A549 (cell line): ENCODE measurements around the gene LAMTOR4. TPM values are rescaled to one million over a fixed set of nuclear protein-coding genes. Genes with fewer than 3 reads are reported as not detected.

ENCODE experiments used
- ATAC-seq, 2 experiments: fragments of 200-7000 bp in 1 of 2; fragments of >200 bp in 1 of 2; cut with Nextera tagmentation in 1 of 2; cut with Tn5 transposase in 1 of 2; 3 replicates each; pipeline versions ENCODE4 v1.8.0 to v1.9.1; 2018 to 2020; ENCODE audit warnings: mild to moderate bottlenecking in 1 of 2, moderate library complexity in 1 of 2
- CTCF ChIA-PET: fragments of 300-600 bp; sonication (Branson Sonifier 250); formaldehyde crosslinking; extraction: SDS; loops from one replicate; lab custom pipeline; 2021; ENCODE audit warnings: antibody characterized with exemption, inconsistent platforms; lab: Yijun Ruan, JAX
- POLR2A ChIA-PET: fragments of 350-600 bp; formaldehyde crosslinking; extraction: SDS; loops from one replicate; lab custom pipeline; 2021; ENCODE audit warnings: antibody characterized with exemption, inconsistent platforms; lab: Yijun Ruan, JAX
- DNase-seq, 2 experiments: peaks; one replicate each; pipeline versions ENCODE4 v3.0.0 to v3.0.0-alpha.2; 2011 to 2016; ENCODE audit warnings: low read depth in 1 of 2, low spot score in 1 of 2
- FAIRE-seq: peaks from 2 replicates; lab custom pipeline; 2011; peaks lifted over from hg19 to GRCh38; lab: Jason Lieb, UNC
- H3K27ac ChIP-seq, 2 experiments: fragments of >200 bp; sonication (Bioruptor Twin); formaldehyde crosslinking; 3 replicates each; pipeline ENCODE4 v1.5.1; 2016 to 2017
- H3K4me1 ChIP-seq: fragments of >200 bp; sonication (Bioruptor Twin); formaldehyde crosslinking; 3 replicates; pipeline ENCODE4 v1.6.1; 2016
- H3K4me2 ChIP-seq: fragments of >200 bp; sonication (Bioruptor Twin); formaldehyde crosslinking; 3 replicates; pipeline ENCODE4 v1.6.1; 2016
- H3K4me3 ChIP-seq: fragments of >200 bp; sonication (Bioruptor Twin); formaldehyde crosslinking; 3 replicates; pipeline ENCODE4 v1.5.1; 2016
- H3K9me3 ChIP-seq: fragments of >200 bp; sonication (Bioruptor Twin); formaldehyde crosslinking; 3 replicates; pipeline ENCODE4 v1.6.1; 2016
- ATOH8 ChIP-seq: fragments of 250-450 bp; sonication (Bioruptor Pico); IDR thresholded peaks from 2 replicates; pipeline ENCODE4 v1.5.0; 2020; ENCODE audit warnings: low read depth, mild to moderate bottlenecking, moderate library complexity
- CBX2 ChIP-seq: fragments of 200-600 bp; sonication (generic); IDR thresholded peaks from 2 replicates; pipeline ENCODE4 v1.6.1; 2016; ENCODE audit warnings: low read depth, mild to moderate bottlenecking, borderline replicate concordance
- CTCF ChIP-seq: fragments of >200 bp; sonication (Bioruptor Twin); formaldehyde crosslinking; IDR thresholded peaks from 3 replicates; pipeline ENCODE4 v1.5.1; 2016
- FOSL2 ChIP-seq, 2 experiments: fragments of 450-650 bp in 1 of 2; fragments of >200 bp in 1 of 2; sonication (Bioruptor Twin) in 1 of 2; formaldehyde crosslinking; IDR thresholded peaks; 2 replicates each; pipeline versions ENCODE4 v1.5.0 to v1.6.1; 2016 to 2020; ENCODE audit warnings: mild to moderate bottlenecking in 1 of 2, moderate library complexity in 1 of 2
- GATA3 ChIP-seq: IDR thresholded peaks from 2 replicates; pipeline ENCODE4 v1.6.1; 2012; ENCODE audit warnings: borderline replicate concordance
- HDAC2 ChIP-seq: fragments of 200-600 bp; sonication (generic); IDR thresholded peaks from 2 replicates; pipeline ENCODE4 v1.6.1; 2016
- KDM1A ChIP-seq: fragments of 200-600 bp; sonication (generic); IDR thresholded peaks from 2 replicates; pipeline ENCODE4 v1.6.1; 2016; ENCODE audit warnings: low read depth, mild to moderate bottlenecking
- MAZ ChIP-seq: fragments of 150-350 bp; IDR thresholded peaks from 2 replicates; pipeline ENCODE4 v1.6.1; 2014; ENCODE audit warnings: antibody characterized with exemption, low read depth, low read length, borderline replicate concordance
- NR3C1 ChIP-seq: fragments of >200 bp; sonication (Bioruptor Twin); formaldehyde crosslinking; IDR thresholded peaks from 3 replicates; pipeline ENCODE4 v1.6.1; 2017
- RAD21 ChIP-seq, 2 experiments: fragments of >200 bp in 1 of 2; sonication (Bioruptor Twin) in 1 of 2; formaldehyde crosslinking in 1 of 2; IDR thresholded peaks in 1 of 2; conservative IDR thresholded peaks in 1 of 2; 2 replicates in 1 of 2; 3 replicates in 1 of 2; pipeline ENCODE4 v1.6.1; 2012 to 2018; ENCODE audit warnings: inconsistent platforms in 1 of 2
- RCOR1 ChIP-seq: fragments of 150-350 bp; IDR thresholded peaks from 2 replicates; pipeline ENCODE4 v1.6.1; 2014; ENCODE audit warnings: antibody characterized with exemption, low read length, low read depth
- RFX5 ChIP-seq: fragments of 450-650 bp; IDR thresholded peaks from 2 replicates; pipeline ENCODE4 v1.7.1; 2014; ENCODE audit warnings: antibody characterized with exemption, mild to moderate bottlenecking, moderate library complexity
- RNF2 ChIP-seq: fragments of 200-600 bp; sonication (generic); IDR thresholded peaks from 2 replicates; pipeline ENCODE4 v1.6.1; 2016; ENCODE audit warnings: low read depth, mild to moderate bottlenecking, antibody characterized with exemption, moderate library complexity, borderline replicate concordance
- SREBF2 ChIP-seq: fragments of 450-650 bp; IDR thresholded peaks from 2 replicates; pipeline ENCODE4 v1.6.1; 2014; ENCODE audit warnings: mild to moderate bottlenecking, moderate library complexity
- ZC3H11A ChIP-seq: fragments of 450-650 bp; IDR thresholded peaks from 2 replicates; pipeline ENCODE4 v1.6.1; 2014; ENCODE audit warnings: antibody characterized with exemption, mild to moderate bottlenecking
- ZSCAN20 ChIP-seq: fragments of 250-450 bp; sonication (Bioruptor Pico); IDR thresholded peaks from 2 replicates; pipeline ENCODE4 v1.8.0; 2022; ENCODE audit warnings: mild to moderate bottlenecking, moderate library complexity
- WGBS: methylation state at CpG from one replicate; pipeline ENCODE4 v1.1.6; 2017; ENCODE audit errors: missing lambda C conversion rate; 5-methylcytosine and 5-hydroxymethylcytosine counted together
- polyA plus RNA-seq, 4 experiments: library from polyadenylated mRNA; depleted of rRNA in 3 of 4; stranded (reverse); fragments of >200 nt; fragmentation: RNase III in 1 of 4; extraction: RNeasy Plus Mini Kit Qiagen cat#74134 plus additional on column Dnase treatment in 1 of 4; gene quantifications; 2 replicates in 3 of 4; 3 replicates in 1 of 4; pipeline ENCODE4 v1.2.3, GENCODE V29; 2011 to 2017

The LAMTOR4 gene
- polyA plus RNA-seq, 2 of the 4 experiments (the other 2 are of a cell fraction), result 123 to 177 TPM

- WGBS, result 92% methylated on average over 16 of the region's 17 CpGs
- Histone ChIP-seq H3K4me1 (peaks cover 18% of the 10 kb centered on the region), H3K9me3 (no peaks in the 10 kb centered on the region), H3K4me3 (peak overlapping the region; percentile 98; the same call in 1 of the 3 replicates), H3K27ac (peak overlapping the region in 1 of 2 experiments; percentile 94; a peak in 4 of 6 replicates), H3K4me2 (peak overlapping the region; percentile 85)
- DNase-seq (no peak), ATAC-seq (no peak), FAIRE-seq (no peak)
- TF ChIP-seq ZC3H11A (no peak), RNF2 (no peak), RAD21 (conservative IDR thresholded peaks at IDR 0.05 in 1 of 2, IDR thresholded peaks at IDR 0.05 in 1 of 2) (no peak), NR3C1 (no peak), HDAC2 (no peak)
- POLR2A ChIA-PET, result interaction anchor here (1.2 to 3.0 kb wide), 4 partner anchors 10 to 694 kb away, joined by 3 to 46 read pairs (median 8); partner anchors contain the start of genes BUD31, COPS6 and PDAP1
- CTCF ChIA-PET, result interaction anchor here (0.5 to 3.9 kb wide), 5 partner anchors 9 to 316 kb away, joined by 4 to 33 read pairs (median 8); no protein-coding TSS in a partner anchor
Observed at GRCh38 chr7:100102950-100103840, 45.5 kb upstream of the LAMTOR4 start.

- Histone ChIP-seq H3K27ac (no peak overlapping the region), H3K9me3 (no peaks in the 10 kb centered on the region), H3K4me3 (no peak overlapping the region), H3K4me1 (peaks cover 8% of the 10 kb centered on the region), H3K4me2 (no peak overlapping the region)
- POLR2A ChIA-PET, result no interaction called here
- CTCF ChIA-PET, result interaction anchor here (0.5 to 2.6 kb wide), 5 partner anchors 9 to 371 kb away, joined by 3 to 11 read pairs (median 7); no protein-coding TSS in a partner anchor
- ATAC-seq, result no peak
- no peak for TF ChIP-seq GATA3
- no peak for TF ChIP-seq MAZ
- TF ChIP-seq FOSL2 (IDR thresholded peaks at IDR 0.05), result no peak
- no peak for TF ChIP-seq FOSL2 (CRISPR knock-in tag; IDR thresholded peaks at IDR 0.05)
- no peak for TF ChIP-seq ZSCAN20 (CRISPR knock-in tag)
- TF ChIP-seq RFX5, result no peak
- TF ChIP-seq KDM1A, result no peak
- TF ChIP-seq CTCF, result no peak
- DNase-seq, result no peak
- WGBS, result 95% methylated on average over 4 of the region's 4 CpGs
- FAIRE-seq, result no peak
Observed at GRCh38 chr7:100105534-100105933, 43.2 kb upstream of the LAMTOR4 start.

- Histone ChIP-seq H3K4me1 (peaks cover 8% of the 10 kb centered on the region), H3K9me3 (no peaks in the 10 kb centered on the region), H3K4me3 (no peak overlapping the region), H3K4me2 (no peak overlapping the region), H3K27ac (no peak overlapping the region)
- 89% methylated on average over 17 of the region's 17 CpGs for WGBS
- TF ChIP-seq RAD21 (conservative IDR thresholded peaks at IDR 0.05 in 1 of 2, IDR thresholded peaks at IDR 0.05 in 1 of 2) (no peak), CBX2 (no peak), ZSCAN20 (CRISPR knock-in tag) (no peak), SREBF2 (no peak), RCOR1 (no peak), ATOH8 (CRISPR knock-in tag) (no peak)
- FAIRE-seq (no peak), DNase-seq (no peak), ATAC-seq (no peak)
- ChIA-PET CTCF (interaction anchor here (1.1 kb wide), 1 partner anchor 370 kb away, joined by 3 read pairs; no protein-coding TSS in a partner anchor), POLR2A (interaction anchor here (0.8 kb wide), 1 partner anchor 42 kb away, joined by 3 read pairs; the partner anchor contains the start of gene LAMTOR4)
Observed at GRCh38 chr7:100106633-100107032, 42.1 kb upstream of the LAMTOR4 start.
